Measurements from ENCODE around the gene METRN.
"Not testable (repeated sequence)": the region's sequence is repeated elsewhere in the genome, so short reads cannot be mapped to it uniquely, and the experiment has no call there.

METRN gene

DNA sequence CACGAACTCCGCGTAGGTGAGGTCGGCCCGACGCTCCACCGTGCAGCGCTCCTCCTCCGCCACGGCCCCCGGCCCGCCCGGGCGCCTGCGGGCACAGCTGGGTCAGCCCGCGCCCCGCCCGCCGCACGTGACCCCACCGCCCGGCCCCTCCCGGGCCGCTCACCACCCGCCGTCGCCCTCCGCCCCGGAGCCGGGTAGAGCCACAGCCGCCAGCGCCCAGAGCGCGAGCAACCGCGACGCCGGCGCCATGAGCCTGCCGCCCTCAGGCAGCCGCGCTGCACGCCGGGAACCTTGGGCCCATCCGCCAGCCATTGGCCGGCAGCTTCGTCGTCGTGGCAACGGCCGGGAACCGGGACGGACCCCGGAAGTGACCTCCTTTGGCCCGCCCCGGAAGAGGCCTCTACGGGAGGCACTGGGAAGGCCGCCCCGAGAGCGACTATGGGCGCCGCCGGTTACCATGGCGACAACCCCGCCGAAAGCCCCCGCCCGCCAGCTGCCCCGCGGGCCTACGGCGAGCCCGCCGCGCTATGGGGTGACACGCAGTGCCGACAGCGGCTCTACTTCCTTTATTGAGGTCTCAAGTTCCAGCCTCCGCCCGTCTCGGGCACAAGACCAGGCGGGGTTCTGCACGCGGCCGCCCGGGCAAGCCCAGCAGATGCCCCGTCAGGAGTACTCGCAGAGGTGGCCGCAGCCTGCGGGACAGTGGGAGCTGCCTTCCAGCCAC, 30.7 kb upstream of the METRN start, which contains the start of gene JMJD8:
JMJD8 (minus strand) TSS at position 264 of the 724 bp plus-strand sequence; CDS start at position 249, 15 bp downstream.
- peaks cover 40% of the 10 kb centered on the region for H3K4me1 ChIP-seq (ENCODE audit: control insufficient read depth, insufficient read depth, low read length, poor library complexity, severe bottlenecking)
- no peaks in the 10 kb centered on the region for H3K9me3 ChIP-seq (ENCODE audit: control insufficient read depth, low read length)
- H3K27me3 ChIP-seq (replicated peaks; ENCODE audit: control insufficient read depth, insufficient read depth, low read length, poor library complexity, severe bottlenecking): no peaks in the 10 kb centered on the region
- H3K27ac ChIP-seq (ENCODE audit: insufficient read depth, low read length, poor library complexity, severe bottlenecking): peak within 1 kb of the TSS; percentile 75
- peak; percentile 93 to 98 (median 96) for DNase-seq
- H3K4me3 ChIP-seq (ENCODE audit: insufficient read depth, low read depth, low read length, poor library complexity, severe bottlenecking): peak within 1 kb of the TSS; percentile 52
- peaks cover 20% of the 10 kb centered on the region for H3K36me3 ChIP-seq (ENCODE audit: control insufficient read depth, insufficient read depth, low read length)

DNA sequence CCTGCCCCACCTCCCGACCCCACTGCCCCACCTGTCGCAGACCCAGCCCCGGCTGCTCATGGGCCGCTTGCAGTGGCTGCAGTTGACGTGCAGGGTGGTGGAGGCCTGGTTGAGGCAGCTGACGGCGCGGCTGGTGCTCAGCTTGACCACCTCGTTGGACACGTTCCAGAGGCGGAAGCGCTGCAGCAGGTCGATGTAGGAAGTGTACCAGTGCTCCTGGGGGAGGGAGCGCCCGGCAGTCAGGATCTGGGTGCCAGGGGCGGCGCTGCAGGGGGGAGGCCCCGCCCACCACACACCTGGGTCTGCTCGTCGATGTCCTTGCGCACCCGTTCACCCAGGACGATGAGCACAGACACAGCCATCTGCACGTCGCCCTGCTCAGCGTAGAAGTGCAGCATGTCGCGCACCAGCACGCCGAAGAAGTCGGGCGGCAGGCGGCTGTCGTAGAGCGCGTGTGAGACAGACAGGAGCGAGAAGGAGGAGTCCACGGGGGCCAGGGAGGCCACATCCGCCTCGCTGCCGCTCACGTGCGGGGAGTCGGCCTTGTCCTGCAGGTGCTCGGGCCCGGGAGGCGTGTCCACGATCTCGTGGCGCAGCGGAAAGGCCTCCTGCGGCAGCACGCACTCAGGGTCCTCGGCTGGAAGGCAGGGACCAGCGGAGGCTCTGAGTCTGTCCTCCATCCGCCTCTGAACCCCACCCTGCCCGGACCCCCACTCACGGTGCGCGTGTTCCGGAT, 29.8 kb upstream of the METRN start:
- no peak overlapping the region for H3K4me3 ChIP-seq (ENCODE audit: insufficient read depth, low read depth, low read length, poor library complexity, severe bottlenecking)
- H3K9me3 ChIP-seq (ENCODE audit: control insufficient read depth, low read length): no peaks in the 10 kb centered on the region
- H3K27me3 ChIP-seq (replicated peaks; ENCODE audit: control insufficient read depth, insufficient read depth, low read length, poor library complexity, severe bottlenecking): no peaks in the 10 kb centered on the region
- peaks cover 20% of the 10 kb centered on the region for H3K36me3 ChIP-seq (ENCODE audit: control insufficient read depth, insufficient read depth, low read length)
- H3K4me1 ChIP-seq (ENCODE audit: control insufficient read depth, insufficient read depth, low read length, poor library complexity, severe bottlenecking): peaks cover 43% of the 10 kb centered on the region
- no peak for DNase-seq
- H3K27ac ChIP-seq (ENCODE audit: insufficient read depth, low read length, poor library complexity, severe bottlenecking): peak overlapping the region; percentile 75

DNA sequence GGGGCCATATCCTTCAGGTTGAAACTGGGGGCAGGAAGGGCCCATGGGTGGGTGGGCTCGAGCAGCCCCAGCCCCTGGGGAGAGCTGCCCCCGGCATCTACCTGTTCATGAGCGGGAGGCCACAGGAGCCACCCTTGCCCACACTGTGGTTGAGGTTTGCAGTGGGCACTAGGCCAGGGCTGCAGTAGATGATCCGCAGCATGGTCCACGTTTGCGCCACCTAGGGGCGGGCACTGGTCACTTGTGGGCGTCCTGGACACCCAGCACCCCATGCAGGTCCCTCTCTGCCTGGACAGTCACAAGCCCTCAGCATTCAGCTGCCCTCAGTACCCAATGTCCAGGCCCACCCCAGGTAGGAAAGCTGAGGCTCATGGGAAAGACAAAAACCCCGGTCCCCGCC, 29.0 kb upstream of the METRN start:
- Histone ChIP-seq H3K27ac (ENCODE audit: insufficient read depth, low read length, poor library complexity, severe bottlenecking) (no peak overlapping the region), H3K27me3 (replicated peaks; ENCODE audit: control insufficient read depth, insufficient read depth, low read length, poor library complexity, severe bottlenecking) (no peaks in the 10 kb centered on the region), H3K36me3 (ENCODE audit: control insufficient read depth, insufficient read depth, low read length) (peaks cover 20% of the 10 kb centered on the region), H3K9me3 (ENCODE audit: control insufficient read depth, low read length) (no peaks in the 10 kb centered on the region), H3K4me1 (ENCODE audit: control insufficient read depth, insufficient read depth, low read length, poor library complexity, severe bottlenecking) (peaks cover 42% of the 10 kb centered on the region), H3K4me3 (ENCODE audit: insufficient read depth, low read depth, low read length, poor library complexity, severe bottlenecking) (no peak overlapping the region)
- DNase-seq: no peak

DNA sequence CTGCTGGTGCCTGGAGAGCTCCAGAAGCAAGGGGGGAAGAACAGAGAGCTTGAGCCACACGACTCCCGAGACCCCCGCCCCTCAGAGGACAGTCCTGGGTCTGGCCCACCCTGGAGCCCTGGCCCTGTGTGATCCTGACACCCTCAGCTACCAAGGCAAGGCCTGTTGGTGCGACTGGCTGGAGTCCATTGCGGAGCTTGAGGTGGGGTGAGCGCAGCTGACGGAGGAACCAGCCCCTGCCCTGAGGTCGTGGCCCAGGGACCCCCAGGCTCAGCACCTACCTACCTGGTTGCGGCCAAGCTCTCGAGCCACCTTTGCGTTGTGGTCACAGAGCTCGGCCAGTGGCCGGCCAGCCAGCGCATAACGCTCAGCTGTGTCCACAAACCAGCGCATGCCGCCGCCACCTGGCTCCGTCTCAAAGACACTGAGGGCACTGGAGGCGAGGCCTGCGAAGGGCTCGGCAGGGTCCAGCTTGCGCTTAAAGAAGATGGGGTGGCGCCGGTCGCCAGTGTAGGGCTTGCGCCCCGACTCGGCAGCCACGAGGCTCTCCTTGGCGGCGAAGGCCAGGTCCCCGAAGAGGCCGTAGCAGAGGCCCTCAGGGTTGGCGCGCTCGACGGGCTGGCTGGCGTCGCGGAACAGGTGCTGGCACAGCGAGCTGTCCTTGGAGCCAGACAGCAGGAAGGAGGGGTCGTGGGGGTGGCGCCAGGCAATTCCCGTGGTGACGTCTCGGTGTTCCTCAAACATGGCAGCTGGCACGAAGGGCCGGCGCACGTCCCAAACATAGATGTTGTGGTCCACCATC, 28.3 kb upstream of the METRN start:
- DNase-seq: no peak
- H3K4me1 ChIP-seq (ENCODE audit: control insufficient read depth, insufficient read depth, low read length, poor library complexity, severe bottlenecking): peaks cover 38% of the 10 kb centered on the region
- peaks cover 16% of the 10 kb centered on the region for H3K36me3 ChIP-seq (ENCODE audit: control insufficient read depth, insufficient read depth, low read length)

DNA sequence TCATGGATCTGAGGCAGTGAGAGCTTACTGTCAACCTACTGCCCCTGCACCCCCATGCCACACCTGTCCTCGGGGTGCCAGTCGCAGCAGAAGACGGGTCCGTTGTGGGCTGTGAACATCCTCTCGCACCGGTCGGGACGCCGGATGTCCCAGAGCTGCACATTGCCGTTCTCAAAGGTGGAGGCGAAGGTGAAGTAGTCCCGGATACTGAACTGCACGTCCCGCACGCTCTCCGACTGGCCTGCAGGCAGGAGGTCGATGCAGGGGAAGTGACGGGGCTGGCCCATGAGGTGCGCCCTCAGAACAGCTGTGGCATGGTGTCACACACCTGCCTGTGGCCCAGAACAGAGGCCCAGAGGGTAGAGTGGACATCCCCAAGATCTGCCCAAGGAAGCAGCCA, 27.4 kb upstream of the METRN start:
- Histone ChIP-seq H3K4me1 (ENCODE audit: control insufficient read depth, insufficient read depth, low read length, poor library complexity, severe bottlenecking) (peaks cover 38% of the 10 kb centered on the region), H3K36me3 (ENCODE audit: control insufficient read depth, insufficient read depth, low read length) (peaks cover 10% of the 10 kb centered on the region), H3K4me3 (ENCODE audit: insufficient read depth, low read depth, low read length, poor library complexity, severe bottlenecking) (no peak overlapping the region), H3K27me3 (replicated peaks; ENCODE audit: control insufficient read depth, insufficient read depth, low read length, poor library complexity, severe bottlenecking) (no peaks in the 10 kb centered on the region), H3K9me3 (ENCODE audit: control insufficient read depth, low read length) (no peaks in the 10 kb centered on the region), H3K27ac (ENCODE audit: insufficient read depth, low read length, poor library complexity, severe bottlenecking) (no peak overlapping the region)
- DNase-seq: no peak

More for the DNA sequence above, 28.3 kb upstream of the METRN start:
- no peaks in the 10 kb centered on the region for H3K27me3 ChIP-seq (replicated peaks; ENCODE audit: control insufficient read depth, insufficient read depth, low read length, poor library complexity, severe bottlenecking)
- no peak overlapping the region for H3K27ac ChIP-seq (ENCODE audit: insufficient read depth, low read length, poor library complexity, severe bottlenecking)
- H3K4me3 ChIP-seq (ENCODE audit: insufficient read depth, low read depth, low read length, poor library complexity, severe bottlenecking): no peak overlapping the region
- H3K9me3 ChIP-seq (ENCODE audit: control insufficient read depth, low read length): no peaks in the 10 kb centered on the region

DNA sequence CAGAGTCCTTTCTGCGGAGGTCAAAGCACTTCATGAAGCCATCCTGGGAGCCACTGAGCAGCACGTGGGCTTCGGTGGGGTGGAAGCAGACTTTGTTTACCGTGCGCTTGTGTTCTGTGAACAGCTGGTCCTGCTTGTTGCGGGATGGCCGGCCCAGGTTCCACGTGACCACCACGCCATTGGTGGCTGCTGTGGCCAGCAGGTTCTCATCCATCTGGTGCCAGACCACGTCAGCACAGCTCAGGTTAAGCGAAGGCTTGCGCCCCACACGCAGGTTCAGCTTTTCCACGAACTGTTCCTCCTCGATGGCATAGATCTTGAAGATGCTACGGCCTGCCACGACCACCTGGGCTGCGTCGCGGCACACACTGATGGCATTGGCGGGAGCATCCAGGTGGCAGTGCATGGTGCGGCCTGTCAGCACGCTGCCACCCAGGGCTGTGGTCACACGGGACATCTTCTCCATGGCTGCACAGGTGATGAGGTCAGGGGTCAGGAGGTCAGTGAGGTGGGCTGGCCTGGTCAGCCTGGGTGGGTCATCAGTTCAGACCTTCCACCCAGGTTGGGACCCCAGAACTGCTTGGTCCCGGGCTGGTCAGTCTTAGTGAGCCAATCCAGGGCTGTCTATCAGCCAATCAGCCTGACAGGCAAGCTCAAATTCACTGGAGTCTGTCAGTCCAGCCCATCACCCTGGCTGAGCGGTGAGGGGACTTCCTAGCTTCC, 25.6 kb upstream of the METRN start:
- Histone ChIP-seq H3K36me3 (ENCODE audit: control insufficient read depth, insufficient read depth, low read length) (peaks cover 10% of the 10 kb centered on the region), H3K4me1 (ENCODE audit: control insufficient read depth, insufficient read depth, low read length, poor library complexity, severe bottlenecking) (peaks cover 29% of the 10 kb centered on the region)

DNA sequence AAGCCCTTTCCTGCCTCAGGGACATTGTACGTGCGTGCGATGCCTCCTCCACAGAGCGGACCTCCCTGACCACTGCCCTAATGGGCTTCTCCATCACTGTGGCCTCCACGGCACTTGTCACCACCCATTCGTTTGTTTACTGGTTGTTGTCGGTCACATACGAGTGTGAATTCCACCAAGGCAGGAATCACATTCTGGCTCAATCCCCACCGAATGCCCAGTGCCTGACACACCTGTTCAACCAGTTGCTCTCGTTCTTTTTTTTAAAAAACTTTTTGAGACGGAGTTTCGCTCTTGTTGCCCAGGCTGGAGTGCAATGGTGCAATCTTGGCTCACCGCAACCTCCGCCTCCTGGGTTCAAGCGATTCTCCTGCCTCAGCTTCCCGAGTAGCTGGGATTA, 23.7 kb upstream of the METRN start:
- not testable (repeated sequence) for H3K36me3 ChIP-seq (ENCODE audit: control insufficient read depth, insufficient read depth, low read length); H3K27ac ChIP-seq (ENCODE audit: insufficient read depth, low read length, poor library complexity, severe bottlenecking); H3K4me3 ChIP-seq (ENCODE audit: insufficient read depth, low read depth, low read length, poor library complexity, severe bottlenecking); H3K27me3 ChIP-seq (replicated peaks; ENCODE audit: control insufficient read depth, insufficient read depth, low read length, poor library complexity, severe bottlenecking); H3K9me3 ChIP-seq (ENCODE audit: control insufficient read depth, low read length); DNase-seq
- peaks cover 35% of the 10 kb centered on the region for H3K4me1 ChIP-seq (ENCODE audit: control insufficient read depth, insufficient read depth, low read length, poor library complexity, severe bottlenecking)

More for the DNA sequence above, 25.6 kb upstream of the METRN start:
- H3K27ac ChIP-seq (ENCODE audit: insufficient read depth, low read length, poor library complexity, severe bottlenecking): peak overlapping the region; percentile 78
- peak overlapping the region; percentile 85 for H3K4me3 ChIP-seq (ENCODE audit: insufficient read depth, low read depth, low read length, poor library complexity, severe bottlenecking)
- no peak for DNase-seq
- no peaks in the 10 kb centered on the region for H3K9me3 ChIP-seq (ENCODE audit: control insufficient read depth, low read length)
- no peaks in the 10 kb centered on the region for H3K27me3 ChIP-seq (replicated peaks; ENCODE audit: control insufficient read depth, insufficient read depth, low read length, poor library complexity, severe bottlenecking)

DNA sequence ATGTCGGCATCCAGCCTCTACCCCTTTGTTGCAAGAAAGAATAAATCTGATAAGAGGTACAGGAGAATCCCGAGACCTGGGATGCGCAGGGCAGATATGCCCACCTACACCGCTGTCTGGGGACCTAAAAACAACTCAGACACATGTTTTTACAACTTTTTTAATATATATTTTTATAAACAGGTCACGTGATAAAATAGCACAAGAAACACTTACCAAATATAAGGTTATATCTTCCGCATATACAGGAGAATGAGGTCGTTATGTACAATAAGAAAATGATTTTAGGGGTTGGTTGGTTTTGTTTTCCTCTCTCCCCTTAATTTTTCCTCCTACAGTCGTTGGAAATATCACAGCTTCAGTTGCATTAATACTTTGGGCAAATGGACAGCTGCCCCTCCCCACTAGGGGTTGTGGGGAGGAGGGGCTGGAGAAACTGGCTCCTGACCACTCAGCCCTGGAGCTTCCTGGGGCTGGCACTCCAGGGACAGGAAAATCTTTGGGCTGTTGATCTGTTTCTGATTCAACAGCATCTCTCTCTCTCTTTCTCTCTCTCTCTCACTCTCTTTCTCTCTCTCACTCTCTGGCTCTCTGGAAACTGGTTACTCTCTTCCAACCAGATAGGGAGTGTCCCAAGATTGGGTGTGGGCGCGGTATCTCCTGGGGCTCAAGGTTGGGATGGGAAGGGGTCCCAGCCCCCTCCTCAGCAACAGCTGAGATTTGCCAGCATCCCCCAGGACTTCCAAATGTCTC, 22.4 kb upstream of the METRN start:
- H3K27me3 ChIP-seq (replicated peaks; ENCODE audit: control insufficient read depth, insufficient read depth, low read length, poor library complexity, severe bottlenecking): no peaks in the 10 kb centered on the region
- peaks cover 38% of the 10 kb centered on the region for H3K4me1 ChIP-seq (ENCODE audit: control insufficient read depth, insufficient read depth, low read length, poor library complexity, severe bottlenecking)
- H3K9me3 ChIP-seq (ENCODE audit: control insufficient read depth, low read length): no peaks in the 10 kb centered on the region
- H3K4me3 ChIP-seq (ENCODE audit: insufficient read depth, low read depth, low read length, poor library complexity, severe bottlenecking): no peak overlapping the region
- H3K27ac ChIP-seq (ENCODE audit: insufficient read depth, low read length, poor library complexity, severe bottlenecking): no peak overlapping the region
- DNase-seq: no peak
- no peaks in the 10 kb centered on the region for H3K36me3 ChIP-seq (ENCODE audit: control insufficient read depth, insufficient read depth, low read length)

DNA sequence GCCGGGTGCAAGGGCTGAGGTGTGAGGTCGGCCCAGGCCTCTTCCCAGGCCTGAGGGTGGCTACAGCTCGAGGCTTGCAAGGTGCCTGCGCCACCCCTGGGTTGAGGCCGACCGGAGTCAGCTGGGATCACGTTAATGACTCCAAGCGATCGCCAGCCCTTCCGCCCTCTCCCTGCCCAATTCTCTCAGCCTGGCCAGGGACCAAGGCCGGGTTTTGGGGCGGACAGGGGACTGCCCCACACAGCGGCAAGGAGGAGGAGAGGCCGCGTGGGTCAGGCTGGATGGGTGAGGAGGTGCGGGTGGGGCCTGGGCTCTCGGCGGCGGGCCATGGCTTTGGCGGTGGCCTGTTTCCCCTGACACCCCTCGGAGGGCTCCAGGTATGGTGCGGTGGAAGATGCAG, 21.6 kb upstream of the METRN start:
- Histone ChIP-seq H3K27me3 (replicated peaks; ENCODE audit: control insufficient read depth, insufficient read depth, low read length, poor library complexity, severe bottlenecking) (no peaks in the 10 kb centered on the region), H3K4me3 (ENCODE audit: insufficient read depth, low read depth, low read length, poor library complexity, severe bottlenecking) (no peak overlapping the region), H3K36me3 (ENCODE audit: control insufficient read depth, insufficient read depth, low read length) (no peaks in the 10 kb centered on the region), H3K9me3 (ENCODE audit: control insufficient read depth, low read length) (no peaks in the 10 kb centered on the region), H3K27ac (ENCODE audit: insufficient read depth, low read length, poor library complexity, severe bottlenecking) (no peak overlapping the region), H3K4me1 (ENCODE audit: control insufficient read depth, insufficient read depth, low read length, poor library complexity, severe bottlenecking) (peaks cover 38% of the 10 kb centered on the region)
- no peak for DNase-seq

Data from effector memory CD4-positive, alpha-beta T cell (primary cell).